ENCODE measurements around the gene S100A4.
"Not testable (repeated sequence)": the region's sequence is repeated elsewhere in the genome, so short reads cannot be mapped to it uniquely, and the experiment has no call there.

- TF ChIP-seq CTCF (IDR thresholded peaks at IDR 0.05); ZFX (IDR thresholded peaks at IDR 0.05; ENCODE audit: borderline replicate concordance): not testable (repeated sequence)
These were observed 29.5 kb upstream of the S100A4 start for GRCh38 chr1:153575081-153575491.

Measured in 22Rv1 (cell line).